HG03175 (cell line): ENCODE results near the gene STK32B.

ENCODE experiments used
- ATAC-seq: cut with Tn5 transposase; IDR thresholded peaks from one replicate; pipeline ENCODE4 v1.9.1; 2021; ENCODE audit warnings: mild to moderate bottlenecking, moderate library complexity; ENCODE audit not compliant: unreplicated experiment

Gene STK32B

DNA sequence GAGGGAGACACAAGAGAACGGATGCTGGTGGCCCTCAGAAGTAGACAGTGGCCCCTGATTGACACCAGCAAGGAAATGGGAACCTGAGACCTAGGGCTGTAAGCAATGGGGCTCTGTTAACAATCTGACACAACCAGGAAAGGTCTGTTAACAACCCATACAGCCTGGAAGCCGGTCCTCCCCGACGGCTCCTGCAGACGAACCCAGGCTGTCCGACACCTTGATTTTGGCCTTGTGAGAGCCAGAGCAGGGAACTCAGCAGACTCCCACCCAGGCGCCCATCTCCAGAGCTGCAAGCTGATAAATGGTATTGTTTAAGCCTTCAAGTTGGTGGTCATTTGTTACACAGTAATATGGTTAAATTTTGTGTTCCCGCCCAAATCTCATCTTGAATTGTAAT lies 21.8 kb upstream of the STK32B start:
- no peak for ATAC-seq

DNA sequence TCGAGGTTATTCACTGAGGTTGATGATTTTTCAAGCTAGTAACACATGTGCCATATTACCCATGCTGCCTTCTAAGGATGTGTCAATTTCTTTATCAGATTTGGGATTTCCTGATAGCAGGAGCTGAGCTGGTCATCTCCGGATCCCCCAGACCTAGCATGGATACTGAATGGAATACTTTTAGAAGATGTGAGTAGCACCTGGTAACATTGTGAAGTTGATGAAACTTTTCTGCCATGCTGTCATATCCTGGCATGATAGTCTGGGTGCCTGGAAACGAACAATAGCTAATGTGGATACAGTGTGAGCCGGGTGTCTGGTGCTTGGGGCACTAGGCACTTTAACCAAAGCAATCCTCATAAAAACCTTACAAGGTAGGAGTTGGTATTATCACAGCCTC lies 21.1 kb upstream of the STK32B start:
- ATAC-seq = no peak

DNA sequence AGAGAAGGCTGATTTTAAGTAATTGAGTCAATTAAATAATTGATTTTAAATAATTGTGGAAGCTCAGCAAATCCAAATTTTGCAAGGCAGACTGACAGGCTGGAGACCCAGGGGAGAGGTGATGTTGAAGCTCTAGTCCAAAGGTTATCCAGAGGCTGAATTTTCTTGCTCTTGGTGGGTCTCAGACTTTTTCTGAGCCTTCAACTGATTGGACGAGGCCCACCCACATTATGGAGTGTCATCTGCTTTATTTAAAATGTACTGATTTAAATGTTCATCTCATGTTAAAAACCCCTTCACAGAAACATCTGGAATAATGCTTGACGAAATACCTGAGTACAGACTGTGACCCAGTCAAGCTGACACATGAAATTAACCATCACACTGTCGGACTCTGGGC lies 20.4 kb upstream of the STK32B start:
- ATAC-seq = no peak

DNA sequence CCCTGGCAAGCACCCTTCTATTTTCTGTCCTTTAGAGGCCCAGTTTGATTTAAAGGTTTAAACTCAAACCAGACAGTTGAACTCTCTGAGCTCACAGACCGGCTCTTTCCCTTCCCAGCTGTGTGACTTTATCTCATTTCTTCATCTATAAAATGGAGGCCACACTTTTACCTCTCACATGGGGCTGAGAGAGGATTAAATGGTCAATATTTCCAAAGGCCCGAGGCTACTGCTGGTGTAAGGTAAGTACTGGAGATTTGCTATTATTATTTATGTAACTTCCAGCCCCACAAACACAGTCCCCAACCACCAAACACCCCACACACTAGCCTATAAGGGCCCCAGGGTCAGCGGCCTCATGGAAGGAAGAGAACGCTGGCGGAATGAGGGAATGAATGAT lies 18.5 kb upstream of the STK32B start:
- no peak for ATAC-seq

DNA sequence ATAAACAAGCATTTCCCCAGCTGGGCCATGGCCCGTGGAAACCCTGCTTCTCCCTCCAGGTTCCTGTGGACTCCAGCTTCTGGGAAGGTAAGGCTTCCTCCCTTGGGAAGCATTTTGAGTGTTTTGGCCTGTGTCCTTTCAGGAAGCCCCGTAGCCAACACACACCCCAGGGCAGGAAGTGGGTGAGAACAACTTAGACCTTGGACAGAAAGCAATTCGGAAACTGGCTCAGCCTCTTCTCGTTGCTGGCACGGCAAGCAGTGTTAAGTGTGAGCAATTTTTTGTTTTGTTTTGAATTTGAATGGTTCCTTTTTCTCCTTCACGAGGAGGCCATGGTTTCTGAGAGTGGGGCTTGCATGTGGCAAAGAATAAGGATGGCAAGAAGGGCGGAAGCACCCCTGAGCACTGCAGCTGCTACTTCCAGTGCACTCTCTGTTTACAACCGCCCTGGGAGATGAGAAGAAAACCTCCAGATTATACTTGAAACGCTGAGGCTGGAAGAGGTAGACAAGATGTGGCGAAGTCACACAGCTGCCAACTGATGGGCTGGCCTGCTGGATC lies 17.9 kb upstream of the STK32B start:
- no peak for ATAC-seq

DNA sequence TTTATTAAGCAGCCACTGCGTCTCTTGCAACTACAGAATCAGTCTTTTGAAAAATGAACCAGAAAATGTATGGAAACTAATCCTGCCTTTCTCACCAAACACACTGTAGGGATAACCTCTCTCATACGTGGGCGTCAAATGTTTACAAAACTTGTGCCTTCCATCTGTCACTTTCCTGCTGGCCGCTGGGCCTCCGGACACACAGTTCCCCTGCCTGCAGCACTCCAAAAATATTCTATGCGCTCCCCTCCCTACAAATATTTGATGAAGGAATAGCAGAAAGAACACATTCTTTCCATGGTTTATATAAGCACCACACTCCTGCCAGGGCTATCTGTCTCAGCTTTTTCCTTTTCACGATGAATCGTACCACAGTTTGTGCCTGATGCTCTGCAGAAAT lies 17.1 kb upstream of the STK32B start:
- no peak for ATAC-seq

DNA sequence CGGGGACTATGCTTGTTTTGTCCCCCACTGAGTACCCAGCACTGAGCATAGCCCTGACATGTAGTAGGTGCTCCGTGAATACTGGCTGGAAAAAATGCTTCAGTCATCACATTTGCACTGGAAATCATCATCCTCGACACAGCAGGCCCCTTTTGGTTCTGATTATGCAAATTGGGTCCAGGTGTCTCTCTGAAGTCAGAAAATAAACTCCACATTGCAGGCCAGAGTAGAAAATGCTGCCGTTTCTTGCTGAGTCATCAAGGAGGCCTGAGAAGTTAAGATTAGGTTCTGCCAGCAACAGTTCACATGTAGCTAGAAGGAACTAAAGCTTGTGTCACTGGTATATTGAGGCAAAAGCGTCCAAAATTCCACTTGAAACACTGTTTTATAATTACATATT lies 15.0 kb upstream of the STK32B start:
- no peak for ATAC-seq

DNA sequence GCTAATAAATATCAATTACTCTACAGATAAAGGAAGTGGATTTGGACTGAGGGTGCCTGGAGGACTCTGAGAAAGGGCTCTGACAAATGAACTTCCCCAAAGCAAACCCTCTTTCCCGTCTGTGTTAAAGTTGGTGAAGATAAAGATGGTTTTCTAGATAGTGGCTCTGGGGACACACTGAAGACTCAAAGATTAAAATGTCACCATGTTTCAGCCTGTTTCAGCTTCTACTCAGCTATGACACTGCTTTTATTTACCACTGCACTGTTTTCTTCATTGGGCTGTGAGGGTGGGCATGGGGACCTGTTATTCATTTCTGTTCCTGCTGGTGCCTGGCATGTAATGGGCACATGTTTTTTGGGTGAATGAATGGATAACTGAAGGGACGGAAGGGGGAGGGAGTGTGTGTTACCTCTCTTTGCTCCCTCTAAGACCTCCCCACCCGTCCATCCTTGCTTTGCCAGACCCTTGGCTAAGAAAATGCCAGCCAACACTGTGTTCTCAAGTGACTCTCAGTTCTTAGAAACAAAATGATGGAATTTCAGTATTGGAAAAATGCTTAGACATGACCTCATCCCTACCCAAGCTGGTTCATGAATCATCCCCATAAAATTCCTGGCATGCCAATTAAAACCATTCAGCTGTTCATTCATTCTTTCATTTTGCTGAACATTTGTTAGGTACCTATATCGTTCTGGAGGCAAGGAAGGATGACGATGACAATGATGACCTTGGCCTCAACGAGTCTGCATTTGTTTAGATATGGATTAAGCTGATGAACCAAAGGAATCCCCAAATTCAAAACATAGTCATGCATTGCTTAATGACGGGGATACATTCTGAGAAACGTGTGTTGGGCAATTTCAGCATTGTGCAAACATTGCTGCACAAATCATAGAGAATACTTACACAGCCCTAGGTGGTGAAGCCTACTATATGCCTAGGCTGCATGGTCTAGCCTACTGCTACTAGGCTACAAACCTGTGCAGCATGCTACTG lies 13.4 kb upstream of the STK32B start:
- no peak for ATAC-seq

DNA sequence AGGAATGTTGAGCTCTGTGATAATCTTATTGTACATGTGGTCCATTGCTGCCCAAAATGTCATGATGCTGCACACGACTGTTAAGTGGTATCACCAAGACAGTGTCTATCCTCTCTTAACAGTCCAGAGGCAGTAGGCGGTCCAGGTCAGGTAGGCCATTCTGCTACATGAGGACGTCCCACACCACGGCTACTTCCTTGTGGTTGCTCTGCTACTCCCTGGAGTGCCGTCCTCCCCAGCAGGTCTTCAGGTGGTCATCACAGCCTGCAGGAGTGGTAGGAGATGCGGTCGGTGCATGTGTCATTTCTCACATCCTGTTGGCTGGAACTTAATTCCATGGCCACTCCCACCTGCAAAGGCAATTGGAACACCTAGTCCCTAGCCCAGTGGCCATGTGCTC lies 11.5 kb upstream of the STK32B start:
- ATAC-seq = no peak

DNA sequence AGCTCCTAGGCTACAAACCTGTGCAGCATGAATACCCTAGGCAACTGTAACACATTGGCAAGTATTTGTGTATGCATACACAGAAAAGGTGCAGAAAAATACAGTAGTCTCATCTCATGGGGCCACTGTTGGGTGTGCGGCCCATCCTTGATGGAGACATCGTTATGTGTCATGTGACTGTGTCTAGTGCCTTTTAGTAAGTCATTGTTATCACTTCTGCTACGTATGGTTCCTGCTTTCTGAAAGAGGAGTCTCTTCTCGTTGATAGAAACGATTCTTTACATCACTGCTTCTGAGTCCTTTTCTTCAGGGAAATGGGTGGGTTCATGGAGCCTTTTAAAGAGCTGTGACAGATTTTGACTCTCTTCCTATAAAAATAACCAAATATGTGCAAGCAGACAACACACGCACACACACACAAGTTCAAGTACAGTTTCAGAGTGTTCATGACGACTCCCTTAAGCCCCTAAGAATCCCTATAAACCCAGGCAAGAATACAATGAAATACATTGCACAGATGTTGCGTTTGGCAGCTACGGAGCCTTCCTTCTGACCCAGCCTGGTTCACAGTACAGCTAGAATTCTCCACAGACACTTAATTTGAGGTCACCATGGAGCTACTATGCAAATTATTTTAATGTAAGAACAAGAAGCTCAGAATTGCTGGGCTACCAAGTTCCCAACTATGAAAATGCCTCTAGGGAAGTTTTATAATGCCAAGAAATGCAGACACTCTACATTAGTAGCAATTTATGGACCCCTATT lies 10.2 kb upstream of the STK32B start:
- ATAC-seq = no peak

DNA sequence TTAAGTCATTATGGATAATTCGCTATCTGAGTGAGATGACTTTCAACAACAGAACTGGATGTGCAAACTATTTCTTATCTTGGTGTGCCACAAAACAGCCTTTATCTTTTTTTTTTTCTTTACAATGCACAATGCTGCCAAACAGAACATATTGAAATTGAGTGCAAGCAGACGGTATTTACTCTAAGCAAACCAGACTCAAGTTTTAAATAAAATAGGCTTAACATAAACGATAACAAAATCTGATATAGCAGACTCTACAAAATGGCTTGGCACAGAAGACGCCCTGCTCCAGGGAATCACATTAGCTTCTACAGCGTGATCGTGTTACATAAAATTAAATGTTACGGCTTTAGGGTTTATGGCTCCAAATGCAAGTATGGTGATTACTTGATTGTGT lies 9.6 kb upstream of the STK32B start:
- ATAC-seq = no peak

DNA sequence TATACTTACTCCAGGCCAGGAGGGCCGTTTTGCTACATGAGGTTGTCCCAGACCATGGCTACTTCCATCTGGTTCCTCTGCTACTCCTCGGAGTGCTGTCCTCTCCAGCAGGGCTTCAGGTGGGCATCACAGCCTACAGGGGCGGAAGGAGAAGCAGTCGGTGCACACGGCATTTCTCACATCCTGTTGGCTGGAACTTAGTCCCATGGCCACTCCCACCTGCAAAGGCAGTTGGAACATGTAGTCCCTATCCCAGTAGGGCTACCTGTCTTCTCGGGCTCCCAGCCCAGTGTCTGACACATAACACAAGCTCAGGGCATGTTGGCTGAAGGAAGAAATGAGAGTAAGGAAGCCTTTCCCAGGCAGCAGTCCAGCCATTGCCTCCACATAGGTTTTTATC lies 7.7 kb upstream of the STK32B start:
- ATAC-seq = no peak

DNA sequence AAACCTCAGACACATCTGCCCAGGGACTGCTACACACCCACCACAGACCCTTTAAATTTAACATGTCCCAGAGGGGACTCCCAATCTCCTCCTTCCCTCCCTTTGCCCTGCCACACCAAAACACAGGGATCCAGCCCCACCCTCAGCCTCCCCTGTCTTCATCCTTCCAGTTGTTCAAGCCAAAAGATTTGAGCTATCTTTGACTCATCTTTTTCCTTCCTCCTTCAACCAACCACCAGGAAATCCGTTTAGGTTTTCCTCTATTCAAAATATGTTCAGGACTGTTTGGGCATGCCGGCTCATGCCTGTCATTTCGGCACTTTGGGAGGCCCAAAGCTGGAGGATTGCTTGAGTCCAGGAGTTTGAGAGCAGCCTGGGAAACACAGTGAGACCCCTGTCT lies 6.9 kb upstream of the STK32B start:
- ATAC-seq = no peak

DNA sequence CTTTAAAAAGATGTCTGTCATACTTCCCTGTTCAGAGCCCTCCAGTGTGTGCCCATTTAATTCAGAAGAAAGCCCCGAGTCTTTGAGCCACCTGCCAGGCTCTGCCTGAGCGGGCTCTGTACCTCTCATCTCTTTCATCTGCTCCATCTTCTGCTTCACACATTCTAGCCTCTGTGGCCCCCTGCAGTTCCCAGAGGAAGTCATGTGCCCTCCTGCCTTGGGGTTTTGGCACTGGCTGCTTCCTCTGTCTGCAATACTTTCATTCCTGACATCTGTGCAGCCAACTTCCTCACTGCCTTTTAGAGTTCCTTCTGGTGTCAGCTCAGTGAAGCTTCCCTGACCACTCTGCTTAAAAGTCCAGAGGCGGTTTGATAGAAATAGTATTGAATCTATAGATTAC lies 6.2 kb upstream of the STK32B start:
- no peak for ATAC-seq

DNA sequence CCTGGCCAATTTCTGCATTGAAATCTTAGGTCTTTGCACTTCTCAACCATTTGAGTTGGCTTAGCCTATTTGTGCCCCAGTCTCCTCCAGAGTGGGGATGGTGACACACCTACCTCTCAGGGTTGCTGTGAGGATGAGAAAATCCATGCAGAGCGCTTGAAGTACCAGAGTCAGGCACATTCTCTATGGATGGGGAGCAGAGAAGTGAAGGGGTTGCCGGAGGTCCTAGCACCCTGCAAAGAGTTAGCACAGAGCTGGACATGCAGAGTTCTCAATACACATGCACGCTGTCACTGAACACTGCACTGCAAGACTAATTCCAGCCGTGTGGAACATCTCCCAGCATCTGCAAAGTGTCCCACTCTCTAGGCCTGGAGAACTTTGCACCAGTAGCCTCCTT lies 2.6 kb upstream of the STK32B start:
- no peak for ATAC-seq

DNA sequence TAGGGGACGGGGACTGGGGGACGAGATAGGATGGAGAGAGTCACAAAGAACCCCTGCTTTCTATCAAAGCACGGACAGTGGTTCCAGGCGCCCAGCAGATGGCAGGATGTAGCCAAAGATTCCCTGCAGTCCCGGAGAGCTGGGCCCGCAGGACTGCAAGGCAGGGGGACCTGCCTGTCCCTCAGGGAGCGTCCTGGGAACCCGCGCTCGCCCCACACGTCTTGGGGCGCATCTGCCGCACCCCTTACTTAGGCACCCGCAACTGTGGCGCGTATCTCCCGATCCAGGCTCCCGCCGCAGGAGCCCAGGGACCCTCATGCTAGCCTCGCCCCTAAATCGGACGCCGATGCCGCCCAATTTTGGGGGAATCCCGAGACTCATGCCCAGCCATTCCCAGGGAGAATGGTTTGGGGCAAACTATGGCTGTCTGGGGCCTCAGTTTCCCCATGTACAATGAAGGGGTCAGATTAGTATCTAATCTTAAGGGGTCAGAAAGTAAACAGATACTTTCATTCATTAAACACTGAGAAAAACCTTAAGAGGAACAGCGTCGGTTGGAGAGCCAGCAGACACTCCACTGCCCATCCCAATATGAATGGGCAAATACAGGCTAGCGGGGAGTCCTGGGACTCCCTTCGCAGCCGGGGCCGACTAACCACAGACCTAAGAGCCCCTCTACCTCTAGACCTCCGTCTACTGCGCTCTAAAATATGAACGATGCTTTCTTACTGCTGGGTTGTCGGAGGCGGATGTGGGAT lies 581 bp upstream of the STK32B start:
- no peak for ATAC-seq

DNA sequence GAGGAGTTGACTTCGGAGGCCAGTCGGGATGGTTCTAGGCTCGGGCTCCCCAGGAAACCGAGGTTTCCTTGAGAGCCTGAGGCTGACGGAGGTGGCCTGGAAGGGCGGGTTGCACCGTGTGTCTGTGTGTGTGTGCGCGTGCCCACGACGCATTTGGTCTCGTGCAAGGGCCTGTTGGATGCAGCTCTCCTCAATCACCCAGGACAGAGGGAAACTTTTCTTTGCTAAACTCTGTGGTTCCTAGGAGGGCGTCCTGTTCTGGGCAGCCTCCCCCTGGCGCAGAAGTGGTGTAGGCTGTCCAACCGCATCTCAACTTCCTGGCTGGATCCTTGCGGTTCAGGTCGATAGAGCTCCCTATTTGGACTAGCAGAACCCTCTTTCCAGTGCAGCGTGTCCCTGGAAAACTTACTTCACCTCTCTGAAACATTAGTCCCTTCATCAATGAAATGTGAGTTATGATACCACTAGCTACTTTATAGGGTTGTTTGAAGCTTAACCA lies 973 bp downstream of the STK32B start:
- ATAC-seq = no peak

DNA sequence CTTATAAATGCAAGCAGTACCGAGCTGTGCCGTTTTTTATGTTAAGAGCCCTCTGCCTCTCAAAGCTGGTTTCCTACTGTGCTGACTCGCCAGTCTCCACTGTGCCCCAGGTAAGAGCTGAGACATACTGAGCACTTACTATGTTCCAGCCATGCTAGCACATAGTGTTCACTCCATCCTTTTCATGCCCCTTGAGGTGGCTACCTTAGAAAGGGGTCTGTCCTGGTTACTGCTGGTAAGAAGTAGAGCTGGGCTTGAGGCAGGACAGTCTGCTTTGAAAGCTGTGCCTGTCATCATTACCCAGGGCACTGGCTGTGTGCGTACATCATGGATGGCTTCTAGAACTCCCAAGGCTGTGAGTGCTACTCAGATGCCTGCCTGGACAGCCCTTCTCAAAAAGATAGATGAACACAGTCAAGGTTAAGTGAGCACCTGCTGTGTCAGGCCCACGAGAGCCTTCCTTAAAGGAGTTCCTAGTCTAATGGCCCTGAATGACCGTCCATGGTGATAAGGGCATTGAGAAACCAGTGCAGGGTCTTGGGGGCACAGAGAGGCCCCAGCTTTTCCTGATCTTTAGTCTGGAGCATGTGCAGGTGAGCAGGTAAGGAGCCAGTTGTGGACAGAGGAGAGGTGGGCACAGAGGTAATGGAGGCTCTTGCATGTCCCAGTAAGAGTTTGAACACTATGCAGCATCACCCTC lies 1.6 kb downstream of the STK32B start:
- no peak for ATAC-seq

DNA sequence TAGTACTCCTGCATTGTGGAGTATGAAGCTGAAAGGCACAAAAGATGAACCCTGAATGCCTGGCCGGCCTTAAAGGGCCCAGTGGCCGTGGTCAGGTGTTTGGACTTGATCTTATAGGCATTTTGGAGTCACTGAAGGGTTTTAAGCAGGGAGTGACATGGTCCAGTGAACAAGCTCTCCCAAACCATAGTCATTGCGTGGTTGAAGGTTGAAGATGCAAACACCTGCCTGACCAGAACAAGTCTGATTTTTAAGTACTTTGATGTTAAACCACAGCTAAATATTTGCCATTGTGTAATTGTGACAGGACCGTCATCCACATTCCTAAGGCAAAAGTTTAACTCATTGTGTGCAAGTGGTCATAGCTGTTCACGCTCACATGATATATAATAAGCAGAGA lies 3.3 kb downstream of the STK32B start:
- no peak for ATAC-seq

DNA sequence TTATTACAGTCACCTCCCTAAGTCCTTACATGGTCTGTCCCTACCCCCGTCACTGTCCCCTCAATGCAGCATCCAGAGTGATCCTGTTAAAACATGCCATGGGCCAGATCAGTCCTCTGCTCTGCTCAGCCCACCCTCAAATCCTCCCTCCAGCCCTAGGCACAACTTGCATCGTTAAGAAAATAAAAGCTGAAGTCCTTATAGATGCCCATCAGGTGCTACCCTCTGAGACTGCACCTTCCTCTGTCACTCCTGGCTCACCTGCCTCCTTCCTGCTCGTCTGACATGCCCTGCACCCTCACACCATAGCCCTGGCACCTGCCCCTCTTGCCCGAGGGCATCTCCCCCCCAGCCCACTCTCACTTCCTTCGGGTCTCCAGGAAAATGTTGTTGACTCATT lies 4.1 kb downstream of the STK32B start:
- ATAC-seq = no peak
